MM.1S (cell line): ENCODE results near the gene GULP1.

ENCODE experiments used
- DNase-seq: peaks from one replicate; pipeline ENCODE4 v3.0.0-alpha.2; 2015
- H2AFZ ChIP-seq: fragments of 300-600 bp; sonication (generic); 2 replicates; pipeline ENCODE4 v1.6.0; 2016; ENCODE audit warnings: antibody characterized with exemption, low read length
- H3F3A ChIP-seq: fragments of 300-600 bp; sonication (generic); 2 replicates; pipeline ENCODE4 v1.6.1; 2016; ENCODE audit warnings: mild to moderate bottlenecking, antibody characterized with exemption, low read length, moderate library complexity, mixed read lengths; ENCODE audit not compliant: insufficient read depth
- H3K27ac ChIP-seq: fragments of 300-600 bp; sonication (generic); 2 replicates; pipeline ENCODE4 v1.5.1; 2016; ENCODE audit warnings: mild to moderate bottlenecking, low read length
- H3K27me3 ChIP-seq: fragments of 300-600 bp; sonication (generic); replicated peaks from 2 replicates; pipeline ENCODE4 v1.6.0; 2016; ENCODE audit warnings: low read length; ENCODE audit not compliant: insufficient read depth
- H3K36me3 ChIP-seq: fragments of 300-600 bp; sonication (generic); replicated peaks from 2 replicates; pipeline ENCODE4 v1.6.1; 2016; ENCODE audit warnings: mild to moderate bottlenecking, low read length, mixed read lengths; ENCODE audit not compliant: insufficient read depth
- H3K4me1 ChIP-seq: fragments of 300-600 bp; sonication (generic); 2 replicates; pipeline ENCODE4 v1.6.1; 2016; ENCODE audit warnings: low read length, mixed read lengths
- H3K4me2 ChIP-seq: fragments of 300-600 bp; sonication (generic); 2 replicates; pipeline ENCODE4 v1.6.0; 2016; ENCODE audit warnings: low read depth, low read length
- H3K4me3 ChIP-seq: fragments of 300-600 bp; sonication (generic); 2 replicates; pipeline ENCODE4 v1.5.1; 2016; ENCODE audit warnings: low read length, mixed read lengths
- H3K79me2 ChIP-seq: fragments of 300-600 bp; sonication (generic); 2 replicates; pipeline ENCODE4 v1.6.1; 2016; ENCODE audit warnings: mixed run types, low read length, mixed read lengths
- H3K9ac ChIP-seq: fragments of 300-600 bp; sonication (generic); 2 replicates; pipeline ENCODE4 v1.6.1; 2016; ENCODE audit warnings: low read length, mixed read lengths
- H3K9me2 ChIP-seq: fragments of 300-600 bp; sonication (generic); replicated peaks from 2 replicates; pipeline ENCODE4 v1.6.1; 2016; ENCODE audit warnings: mild to moderate bottlenecking, low read length, mixed read lengths; ENCODE audit not compliant: insufficient read depth
- H3K9me3 ChIP-seq: fragments of 300-600 bp; sonication (generic); replicated peaks from 2 replicates; pipeline ENCODE4 v1.6.1; 2016; ENCODE audit warnings: mild to moderate bottlenecking, low read length, mixed read lengths; ENCODE audit not compliant: insufficient read depth
- H4K20me1 ChIP-seq: fragments of 300-600 bp; sonication (generic); 2 replicates; pipeline ENCODE4 v1.6.1; 2016; ENCODE audit warnings: mild to moderate bottlenecking, low read length, moderate library complexity, mixed read lengths; ENCODE audit not compliant: insufficient read depth
- CTCF ChIP-seq: fragments of 300-600 bp; sonication (generic); IDR thresholded peaks from 2 replicates; pipeline ENCODE4 v1.5.1; 2016; ENCODE audit warnings: antibody characterized with exemption, low read length, mixed read lengths
- EZH2 ChIP-seq: fragments of 300-600 bp; sonication (generic); optimal IDR thresholded peaks from 2 replicates; pipeline ENCODE3; 2017; ENCODE audit warnings: low read depth, mild to moderate bottlenecking, antibody characterized with exemption, low read length, mixed read lengths
- EZH2phosphoT487 ChIP-seq: fragments of 300-600 bp; sonication (generic); IDR thresholded peaks from 2 replicates; pipeline ENCODE4 v1.6.1; 2018; ENCODE audit warnings: antibody characterized with exemption, low read length

GULP1 gene

GRCh38 chr2:188580738-188581137 lies 289.1 kb downstream of the GULP1 start:
- Histone ChIP-seq H2AFZ (no peak overlapping the region), H3K36me3 (no peaks in the 10 kb centered on the region), H3K9me3 (no peaks in the 10 kb centered on the region), H3K27me3 (no peaks in the 10 kb centered on the region), H3K4me1 (no peaks in the 10 kb centered on the region), H3K9me2 (no peaks in the 10 kb centered on the region), H3K4me2 (no peak overlapping the region), H3F3A (no peaks in the 10 kb centered on the region), H3K79me2 (no peaks in the 10 kb centered on the region), H3K4me3 (no peak overlapping the region), H3K27ac (no peak overlapping the region), H4K20me1 (no peaks in the 10 kb centered on the region), H3K9ac (no peak overlapping the region)
- no peak for DNase-seq
- TF ChIP-seq EZH2: no peak
- TF ChIP-seq EZH2phosphoT487: no peak
- TF ChIP-seq CTCF: no peak

GRCh38 chr2:188582211-188582610 lies 290.5 kb downstream of the GULP1 start:
- H3K9ac ChIP-seq: no peak overlapping the region
- no peaks in the 10 kb centered on the region for H3K36me3 ChIP-seq
- no peak overlapping the region for H3K27ac ChIP-seq
- H2AFZ ChIP-seq: no peak overlapping the region
- no peaks in the 10 kb centered on the region for H3K4me1 ChIP-seq
- no peaks in the 10 kb centered on the region for H3K9me3 ChIP-seq
- TF ChIP-seq EZH2phosphoT487 (no peak), EZH2 (no peak)
- no peak for DNase-seq
- H3K79me2 ChIP-seq: no peaks in the 10 kb centered on the region
- no peaks in the 10 kb centered on the region for H4K20me1 ChIP-seq
- H3K4me3 ChIP-seq: no peak overlapping the region
- no peaks in the 10 kb centered on the region for H3K9me2 ChIP-seq
- H3K27me3 ChIP-seq: no peaks in the 10 kb centered on the region
- H3F3A ChIP-seq: no peaks in the 10 kb centered on the region
- H3K4me2 ChIP-seq: no peak overlapping the region

- no peak for DNase-seq
- Histone ChIP-seq H4K20me1 (no peaks in the 10 kb centered on the region), H3K4me3 (no peak overlapping the region), H3K36me3 (no peaks in the 10 kb centered on the region), H3K9me3 (no peaks in the 10 kb centered on the region), H3F3A (no peaks in the 10 kb centered on the region), H3K27ac (no peak overlapping the region), H3K9ac (no peak overlapping the region), H2AFZ (no peak overlapping the region), H3K4me1 (no peaks in the 10 kb centered on the region), H3K4me2 (no peak overlapping the region), H3K79me2 (no peaks in the 10 kb centered on the region), H3K9me2 (no peaks in the 10 kb centered on the region), H3K27me3 (no peaks in the 10 kb centered on the region)
- TF ChIP-seq EZH2 (no peak), CTCF (no peak), EZH2phosphoT487 (no peak)
Observed at GRCh38 chr2:188588235-188588634, 296.6 kb downstream of the GULP1 start.

GRCh38 chr2:188596054-188596453 lies 304.4 kb downstream of the GULP1 start:
- Histone ChIP-seq H3K9ac (no peak overlapping the region), H3K27ac (no peak overlapping the region), H2AFZ (no peak overlapping the region), H3F3A (no peaks in the 10 kb centered on the region), H3K9me3 (no peaks in the 10 kb centered on the region), H3K36me3 (no peaks in the 10 kb centered on the region), H3K79me2 (no peaks in the 10 kb centered on the region), H3K27me3 (no peaks in the 10 kb centered on the region), H3K4me1 (no peaks in the 10 kb centered on the region), H3K4me2 (no peak overlapping the region), H3K9me2 (no peaks in the 10 kb centered on the region), H3K4me3 (no peak overlapping the region), H4K20me1 (no peaks in the 10 kb centered on the region)
- no peak for TF ChIP-seq EZH2
- TF ChIP-seq EZH2phosphoT487: no peak
- TF ChIP-seq CTCF: no peak
- DNase-seq: no peak
